Natural killer cell (primary cell): ENCODE data around the gene MGLL. TPM values are rescaled to one million over a fixed set of nuclear protein-coding genes. Genes with fewer than 3 reads are reported as not detected.

Experiments
- ATAC-seq, 3 donors: fragments of 150-1000 bp in 2 of 3; fragments of 200-7000 bp in 1 of 3; cut with Tn5 transposase; 1 replicate in 1 of 3; 2 replicates in 2 of 3; pipeline ENCODE4 v1.10.0; 2021; ENCODE audit warnings: mild to moderate bottlenecking in 2 of 3, moderate library complexity in 2 of 3
- DNase-seq, 2 donors: peaks; one replicate each; pipeline versions ENCODE4 v3.0.0 to v3.0.0-alpha.2; 2013 to 2021; ENCODE audit warnings: mixed read lengths in 1 of 2
- H3K27ac ChIP-seq: one replicate; pipeline ENCODE4 v1.5.1; 2013; ENCODE audit warnings: mild to moderate bottlenecking, low read length
- H3K27me3 ChIP-seq: one replicate; pipeline ENCODE4 v1.6.1; 2013; ENCODE audit warnings: low read length; ENCODE audit not compliant: control insufficient read depth, insufficient read depth
- H3K36me3 ChIP-seq: one replicate; pipeline ENCODE4 v1.6.1; 2013; ENCODE audit warnings: low read length; ENCODE audit not compliant: control insufficient read depth, insufficient read depth
- H3K4me1 ChIP-seq: one replicate; pipeline ENCODE4 v1.6.1; 2013; ENCODE audit warnings: low read length; ENCODE audit not compliant: control insufficient read depth, insufficient read depth
- H3K4me3 ChIP-seq: one replicate; pipeline ENCODE4 v1.5.1; 2013; ENCODE audit warnings: low read length
- H3K9me3 ChIP-seq: one replicate; pipeline ENCODE4 v1.6.1; 2013; ENCODE audit warnings: low read length; ENCODE audit not compliant: control insufficient read depth, insufficient read depth
- H3K27ac Mint-ChIP-seq, 2 donors: one replicate each; pipeline ENCODE4 v1.8.0; 2022; ENCODE audit warnings: mild to moderate bottlenecking in 2 of 2, mixed read lengths in 2 of 2, moderate library complexity in 1 of 2
- H3K27me3 Mint-ChIP-seq, 2 donors: one replicate each; pipeline ENCODE4 v1.8.0; 2022; ENCODE audit warnings: low read depth in 2 of 2, mixed read lengths in 2 of 2
- H3K36me3 Mint-ChIP-seq: one replicate; pipeline ENCODE4 v1.8.0; 2022; ENCODE audit warnings: mixed read lengths
- H3K4me1 Mint-ChIP-seq, 2 donors: one replicate each; pipeline ENCODE4 v1.8.0; 2022; ENCODE audit warnings: mixed read lengths in 2 of 2
- H3K4me3 Mint-ChIP-seq: one replicate; pipeline ENCODE4 v1.8.0; 2022; ENCODE audit warnings: mild to moderate bottlenecking, moderate library complexity, mixed read lengths
- H3K9me3 Mint-ChIP-seq, 2 donors: one replicate each; pipeline ENCODE4 v1.8.0; 2022; ENCODE audit warnings: mixed read lengths in 2 of 2
- WGBS: methylation state at CpG from one replicate; pipeline ENCODE4 v1.1.7; 2013; ENCODE audit warnings: missing lambda C conversion rate; ENCODE audit not compliant: insufficient coverage; 5-methylcytosine and 5-hydroxymethylcytosine counted together
- intact Hi-C: fragments of 100-400 bp; cut with micrococcal nuclease; formaldehyde crosslinking; loops from one replicate; pipeline ENCODE4 v1.14.2; 2022
- total RNA-seq, 4 donors: library from RNA; stranded (reverse); fragments of 120-200 nt in 1 of 4; gene quantifications; one replicate each; pipeline versions ENCODE4 v1.2.3 to v1.2.4, GENCODE V29; 2013 to 2022
- TF ChIP-seq, protein P1 (sequence below): fragments of 200-600 bp; IDR thresholded peaks from one replicate; pipeline ENCODE4 v1.8.0; 2022; ENCODE audit warnings: antibody characterized with exemption

Gene MGLL
- total RNA-seq, 3 donors from 2014 or later (not counting 1 experiment from before 2014, with no cell fraction given): 2.7 to 4.6 (median 3.0) TPM

DNA sequence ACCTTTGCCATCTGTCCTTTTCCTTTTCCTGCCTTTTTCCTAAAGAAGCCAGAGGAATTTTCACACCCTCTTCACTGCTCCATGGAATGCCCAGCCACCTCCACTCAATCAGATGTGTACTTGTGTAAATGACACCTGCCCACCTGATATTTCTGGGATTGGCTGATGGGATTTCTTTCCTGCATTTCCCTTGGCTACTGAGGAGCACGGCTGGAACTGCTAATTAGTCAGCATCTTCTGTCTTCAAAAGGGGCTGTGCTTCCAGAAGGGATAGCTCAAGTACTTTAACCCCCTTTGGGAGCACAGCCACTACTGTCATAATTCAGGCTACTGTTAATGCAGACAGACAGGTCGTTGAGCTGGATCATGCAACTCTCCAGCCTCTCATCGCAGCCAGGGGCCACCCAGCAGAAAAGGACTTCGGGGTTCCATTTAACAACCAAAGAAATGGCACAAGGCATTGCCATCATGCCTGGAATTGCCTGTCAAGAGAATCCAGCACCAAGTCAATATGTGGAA is 38.6 kb downstream of the MGLL start:
- Histone ChIP-seq H3K27me3 (no peaks in the 10 kb centered on the region), H3K27ac (no peak overlapping the region), H3K36me3 (no peaks in the 10 kb centered on the region), H3K9me3 (no peaks in the 10 kb centered on the region), H3K4me1 (no peaks in the 10 kb centered on the region), H3K4me3 (no peak overlapping the region)
- intact Hi-C loops: no loop called here
- no peak overlapping the region for H3K4me3 Mint-ChIP-seq
- H3K27ac Mint-ChIP-seq: no peak overlapping the region
- H3K36me3 Mint-ChIP-seq: no peaks in the 10 kb centered on the region
- H3K27me3 Mint-ChIP-seq: no peaks in the 10 kb centered on the region
- ATAC-seq (no peak), DNase-seq (no peak)
- H3K4me1 Mint-ChIP-seq: no peaks in the 10 kb centered on the region
- H3K9me3 Mint-ChIP-seq: no peaks in the 10 kb centered on the region
- TF ChIP-seq, protein P1, sequence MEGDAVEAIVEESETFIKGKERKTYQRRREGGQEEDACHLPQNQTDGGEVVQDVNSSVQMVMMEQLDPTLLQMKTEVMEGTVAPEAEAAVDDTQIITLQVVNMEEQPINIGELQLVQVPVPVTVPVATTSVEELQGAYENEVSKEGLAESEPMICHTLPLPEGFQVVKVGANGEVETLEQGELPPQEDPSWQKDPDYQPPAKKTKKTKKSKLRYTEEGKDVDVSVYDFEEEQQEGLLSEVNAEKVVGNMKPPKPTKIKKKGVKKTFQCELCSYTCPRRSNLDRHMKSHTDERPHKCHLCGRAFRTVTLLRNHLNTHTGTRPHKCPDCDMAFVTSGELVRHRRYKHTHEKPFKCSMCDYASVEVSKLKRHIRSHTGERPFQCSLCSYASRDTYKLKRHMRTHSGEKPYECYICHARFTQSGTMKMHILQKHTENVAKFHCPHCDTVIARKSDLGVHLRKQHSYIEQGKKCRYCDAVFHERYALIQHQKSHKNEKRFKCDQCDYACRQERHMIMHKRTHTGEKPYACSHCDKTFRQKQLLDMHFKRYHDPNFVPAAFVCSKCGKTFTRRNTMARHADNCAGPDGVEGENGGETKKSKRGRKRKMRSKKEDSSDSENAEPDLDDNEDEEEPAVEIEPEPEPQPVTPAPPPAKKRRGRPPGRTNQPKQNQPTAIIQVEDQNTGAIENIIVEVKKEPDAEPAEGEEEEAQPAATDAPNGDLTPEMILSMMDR: no peak
- 79% methylated on average over 4 of the region's 4 CpGs for WGBS

DNA sequence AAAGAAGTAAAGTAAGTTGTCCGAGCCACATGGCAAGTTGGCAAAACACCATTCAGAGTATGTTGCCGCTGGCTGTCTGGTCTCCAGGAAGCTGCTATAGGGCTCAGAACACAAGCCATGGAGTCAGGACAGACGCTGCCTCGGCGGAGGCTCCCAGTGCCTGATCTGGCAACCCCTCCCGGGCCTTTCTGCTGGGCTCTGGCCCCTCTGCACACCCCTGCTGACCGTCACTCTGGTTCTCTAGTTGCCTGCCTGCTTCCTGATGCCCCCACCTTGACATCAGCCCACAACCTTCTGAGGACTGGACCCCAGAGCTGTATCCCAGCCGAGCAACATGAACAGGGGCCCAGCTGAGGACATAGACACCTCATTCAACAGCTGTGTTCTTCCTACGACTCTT is 39.1 kb downstream of the MGLL start:
- 89% methylated on average over 9 of the region's 9 CpGs for WGBS

DNA sequence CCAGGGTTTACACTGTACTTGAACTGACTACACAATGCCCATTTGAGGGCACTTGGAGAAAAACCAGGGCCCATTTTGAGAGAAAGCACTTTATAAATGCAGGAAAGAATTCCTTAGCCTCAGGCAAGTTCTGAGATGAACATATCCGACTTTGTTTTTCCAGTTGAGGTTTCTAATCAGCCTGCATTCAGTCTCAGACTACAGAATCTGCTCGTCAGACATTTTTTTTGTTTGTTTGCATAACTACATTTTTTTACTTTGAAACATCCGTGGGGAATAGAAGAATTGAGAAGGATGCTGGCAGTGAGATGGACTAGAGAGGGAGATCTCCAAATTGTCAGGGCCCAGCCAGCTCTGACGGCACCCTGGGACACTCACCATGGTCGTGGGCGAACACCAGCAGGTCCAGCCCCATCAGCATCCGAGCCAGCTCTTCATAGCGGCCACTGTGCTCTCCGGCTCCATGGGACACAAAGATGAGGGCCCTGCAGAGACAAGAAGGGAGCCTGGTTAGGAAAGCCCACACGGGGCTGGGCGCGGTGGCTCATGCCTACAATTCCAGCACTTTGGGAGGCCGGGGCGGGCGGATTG is 40.8 kb downstream of the MGLL start:
- H3K4me1 ChIP-seq: no peaks in the 10 kb centered on the region
- no peaks in the 10 kb centered on the region for H3K27me3 ChIP-seq
- H3K36me3 ChIP-seq: no peaks in the 10 kb centered on the region
- intact Hi-C loops: no loop called here
- Mint-ChIP-seq H3K9me3 (peaks cover 0 to 2% of the 10 kb centered on the region in 2 donors), H3K4me1 (no peaks in the 10 kb centered on the region), H3K27ac (no peak overlapping the region), H3K4me3 (no peak overlapping the region), H3K27me3 (no peaks in the 10 kb centered on the region), H3K36me3 (no peaks in the 10 kb centered on the region)
- no peak overlapping the region for H3K27ac ChIP-seq
- TF ChIP-seq, protein P1: no peak
- no peak overlapping the region for H3K4me3 ChIP-seq
- 89% methylated on average over 15 of the region's 15 CpGs for WGBS
- H3K9me3 ChIP-seq: no peaks in the 10 kb centered on the region
- ATAC-seq: no peak
- no peak for DNase-seq

More for the DNA sequence above, 39.1 kb downstream of the MGLL start:
- H3K4me3 ChIP-seq: no peak overlapping the region
- no peaks in the 10 kb centered on the region for H3K27me3 Mint-ChIP-seq
- no peak overlapping the region for H3K27ac Mint-ChIP-seq
- no peak overlapping the region for H3K4me3 Mint-ChIP-seq
- H3K9me3 ChIP-seq: no peaks in the 10 kb centered on the region
- no peaks in the 10 kb centered on the region for H3K36me3 Mint-ChIP-seq
- H3K27ac ChIP-seq: no peak overlapping the region
- H3K36me3 ChIP-seq: no peaks in the 10 kb centered on the region
- ATAC-seq: no peak
- H3K27me3 ChIP-seq: no peaks in the 10 kb centered on the region
- DNase-seq: no peak
- intact Hi-C loops: no loop called here
- TF ChIP-seq, protein P1: no peak
- no peaks in the 10 kb centered on the region for H3K4me1 Mint-ChIP-seq
- H3K4me1 ChIP-seq: no peaks in the 10 kb centered on the region
- H3K9me3 Mint-ChIP-seq: no peaks in the 10 kb centered on the region
